A673 (cell line): ENCODE measurements around the gene RRP1.

Experiments used
- CTCF ChIP-seq: fragments of 300-800, 200-600 bp; sonication (generic); conservative IDR thresholded peaks from 2 replicates; pipeline ENCODE4 v1.5.1; 2017; ENCODE audit warnings: low read depth, mild to moderate bottlenecking, antibody characterized with exemption, low read length, moderate library complexity, mixed read lengths
- EZH2 ChIP-seq: fragments of 200-600 bp; sonication (generic); IDR thresholded peaks from 2 replicates; pipeline ENCODE4 v1.6.1; 2017; ENCODE audit warnings: borderline replicate concordance, low read depth, mild to moderate bottlenecking, mixed read lengths, antibody characterized with exemption, low read length; ENCODE audit not compliant: poor library complexity, severe bottlenecking

DNA sequence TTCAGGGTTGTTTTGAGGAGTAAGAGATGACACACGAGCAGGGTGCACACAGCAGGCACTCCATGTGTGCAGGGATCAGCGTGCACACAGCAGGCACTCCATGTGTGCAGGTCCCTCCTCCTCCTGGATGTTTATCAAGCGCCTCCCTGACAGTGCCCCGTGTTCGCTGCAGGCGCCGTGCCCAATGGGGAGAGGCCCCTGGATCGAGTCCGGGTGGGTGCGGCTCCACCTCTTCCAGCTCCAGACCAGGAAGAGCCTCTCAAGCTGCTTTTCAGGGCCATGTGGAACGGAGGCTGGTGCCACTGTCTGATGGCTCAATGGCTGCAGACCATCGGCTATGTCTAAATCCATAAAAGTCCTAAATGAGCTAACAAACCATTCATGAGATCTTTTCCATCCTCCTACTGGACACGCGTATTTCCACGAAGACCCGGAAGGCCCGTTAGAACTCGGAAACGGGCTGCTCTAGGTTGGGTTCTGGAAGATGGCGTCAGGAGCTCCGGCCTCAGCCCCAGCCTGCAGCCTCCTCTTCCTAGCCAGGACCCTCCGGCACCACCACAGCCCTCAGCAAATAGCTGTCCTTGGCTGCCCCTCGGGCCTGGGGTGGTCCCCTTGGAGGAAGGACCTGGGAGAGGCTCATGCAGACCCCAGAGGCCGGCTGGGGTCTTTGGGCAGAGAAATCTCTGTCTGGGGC lies 36.0 kb downstream of the RRP1 start:
- no peak for TF ChIP-seq CTCF
- no peak for TF ChIP-seq EZH2
